Gastroesophageal sphincter (tissue), 3 donors: ENCODE results near the gene UBR4.

Experiments
- CTCF ChIP-seq, 4 experiments: fragments of 200-600 bp in 2 of 4; fragments of 450-650 bp in 2 of 4; sonication (generic) in 1 of 4; IDR thresholded peaks; one replicate each; pipeline ENCODE4 v1.5.1; 2017 to 2019; ENCODE audit warnings: antibody characterized with exemption in 4 of 4, mild to moderate bottlenecking in 2 of 4, moderate library complexity in 2 of 4
- POLR2A ChIP-seq, 2 donors: fragments of 450-650 bp; IDR thresholded peaks; one replicate each; pipeline ENCODE4 v1.6.1; 2017; ENCODE audit warnings: antibody characterized with exemption in 2 of 2, mild to moderate bottlenecking in 2 of 2, moderate library complexity in 1 of 2

- TF ChIP-seq POLR2A (IDR thresholded peaks at IDR 0.05) (no peak), CTCF (IDR thresholded peaks at IDR 0.05) (no peak)
These were observed 24.2 kb upstream of the UBR4 start for GRCh38 chr1:19234224-19234623.
